Measurements from ENCODE around the gene ADAM29.

Gene ADAM29

DNA sequence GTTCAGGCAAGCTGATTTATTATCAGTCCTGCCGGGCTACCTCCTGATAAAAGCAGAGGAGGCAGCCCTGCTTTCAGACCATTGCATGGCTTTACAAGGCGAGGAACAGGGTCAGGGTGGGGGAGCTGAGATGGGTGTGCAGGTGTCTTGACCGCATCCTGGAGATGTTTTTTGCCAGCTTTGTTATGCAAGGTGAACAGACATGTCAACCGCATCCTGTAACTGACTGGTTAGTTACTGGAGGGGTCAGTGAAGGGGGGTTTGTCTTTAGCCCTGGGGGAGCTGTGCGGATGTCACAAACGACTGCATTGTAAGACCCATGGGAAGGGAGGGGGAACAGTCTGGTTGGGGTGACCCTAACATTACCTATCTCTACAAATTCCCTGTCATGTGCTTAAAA lies 10.0 kb downstream of the ADAM29 start:
- Histone ChIP-seq H3K4me3 (ENCODE audit: low read depth, low read length) (no peak overlapping the region), H3K4me1 (ENCODE audit: control insufficient read depth, insufficient read depth, low read length) (no peaks in the 10 kb centered on the region), H3K36me3 (ENCODE audit: control insufficient read depth in 2 of 2, insufficient read depth in 1 of 2, low read length in 2 of 2) (no peaks in the 10 kb centered on the region), H3K9me3 (ENCODE audit: control insufficient read depth, insufficient read depth, low read depth, low read length) (no peaks in the 10 kb centered on the region), H3K27ac (ENCODE audit: extremely low read depth, low read depth, low read length) (no peak overlapping the region)
- CTCF ChIA-PET: no interaction called here
- POLR2A ChIA-PET: no interaction called here
- TF ChIP-seq ZNF266 (tag by site-specific recombination; IDR thresholded peaks at IDR 0.05; ENCODE audit: low read depth) (no peak), ZNF184 (tag by site-specific recombination; IDR thresholded peaks at IDR 0.05) (no peak), ZNF280C (tag by site-specific recombination; IDR thresholded peaks at IDR 0.05) (no peak), ZNF433 (tag by site-specific recombination; IDR thresholded peaks at IDR 0.05; ENCODE audit: low read depth) (no peak), ZNF19 (tag by site-specific recombination; IDR thresholded peaks at IDR 0.05; ENCODE audit: low read depth) (no peak), ZNF391 (tag by site-specific recombination; IDR thresholded peaks at IDR 0.05; ENCODE audit: borderline replicate concordance, low read depth) (no peak), ZBTB20 (tag by site-specific recombination; IDR thresholded peaks at IDR 0.05) (no peak), SP2 (tag by site-specific recombination; IDR thresholded peaks at IDR 0.05) (no peak), TRIM28 (IDR thresholded peaks at IDR 0.05; ENCODE audit: borderline replicate concordance, low read length) (no peak), ZBTB8A (tag by site-specific recombination; IDR thresholded peaks at IDR 0.05) (no peak), GLI2 (tag by site-specific recombination; IDR thresholded peaks at IDR 0.05; ENCODE audit: borderline replicate concordance, low read depth) (no peak)
- TF ChIP-seq, protein P1, sequence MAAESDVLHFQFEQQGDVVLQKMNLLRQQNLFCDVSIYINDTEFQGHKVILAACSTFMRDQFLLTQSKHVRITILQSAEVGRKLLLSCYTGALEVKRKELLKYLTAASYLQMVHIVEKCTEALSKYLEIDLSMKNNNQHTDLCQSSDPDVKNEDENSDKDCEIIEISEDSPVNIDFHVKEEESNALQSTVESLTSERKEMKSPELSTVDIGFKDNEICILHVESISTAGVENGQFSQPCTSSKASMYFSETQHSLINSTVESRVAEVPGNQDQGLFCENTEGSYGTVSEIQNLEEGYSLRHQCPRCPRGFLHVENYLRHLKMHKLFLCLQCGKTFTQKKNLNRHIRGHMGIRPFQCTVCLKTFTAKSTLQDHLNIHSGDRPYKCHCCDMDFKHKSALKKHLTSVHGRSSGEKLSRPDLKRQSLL (tag by site-specific recombination; IDR thresholded peaks at IDR 0.05): no peak

DNA sequence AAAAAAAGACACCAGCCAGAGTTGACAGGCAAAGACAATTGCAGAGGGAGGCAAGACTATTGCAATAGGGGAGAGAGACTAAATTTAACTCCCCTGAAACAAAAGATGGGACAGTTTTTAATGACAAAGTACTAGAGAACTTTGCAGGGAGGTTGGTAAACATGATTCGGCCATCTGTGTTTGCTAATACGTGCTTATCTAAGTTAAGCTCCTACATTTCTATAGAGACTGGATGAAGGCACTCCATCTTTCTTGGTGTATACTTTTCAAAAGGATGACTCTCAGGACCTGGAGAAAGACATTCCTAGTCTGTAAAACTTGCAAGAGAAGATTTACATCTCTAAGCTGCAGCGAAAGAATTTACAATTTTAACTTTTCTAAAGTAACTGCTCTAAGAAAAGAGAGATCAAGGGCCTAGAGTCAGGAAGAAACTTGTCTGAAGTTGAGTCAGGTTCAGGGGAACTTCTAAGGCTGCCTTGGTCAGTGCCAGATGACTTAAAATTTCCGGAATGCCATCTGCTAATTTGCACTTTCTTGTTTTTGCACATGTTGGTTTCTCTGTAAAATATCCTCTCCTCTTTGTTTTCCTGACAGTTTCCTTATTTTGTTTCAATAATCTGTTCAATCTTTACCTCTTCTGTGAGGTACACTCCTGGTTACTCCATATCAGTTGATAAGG lies 10.6 kb downstream of the ADAM29 start:
- POLR2A ChIA-PET: no interaction called here
- no peaks in the 10 kb centered on the region for H3K4me1 ChIP-seq (ENCODE audit: control insufficient read depth, insufficient read depth, low read length)
- H3K27ac ChIP-seq (ENCODE audit: extremely low read depth, low read depth, low read length): no peak overlapping the region
- no peak overlapping the region for H3K4me3 ChIP-seq (ENCODE audit: low read depth, low read length)
- TF ChIP-seq ZNF449 (tag by site-specific recombination; IDR thresholded peaks at IDR 0.05): no peak
- TF ChIP-seq ZNF184 (tag by site-specific recombination; IDR thresholded peaks at IDR 0.05): no peak
- TF ChIP-seq ZNF10 (tag by site-specific recombination; IDR thresholded peaks at IDR 0.05): no peak
- TF ChIP-seq ZNF280D (tag by site-specific recombination; IDR thresholded peaks at IDR 0.05): no peak
- TF ChIP-seq ZNF292 (tag by site-specific recombination; IDR thresholded peaks at IDR 0.05; ENCODE audit: borderline replicate concordance, low read depth): no peak
- TF ChIP-seq ZNF341 (tag by site-specific recombination; IDR thresholded peaks at IDR 0.05; ENCODE audit: low read depth): no peak
- H3K36me3 ChIP-seq (ENCODE audit: control insufficient read depth in 2 of 2, insufficient read depth in 1 of 2, low read length in 2 of 2): no peaks in the 10 kb centered on the region
- no peaks in the 10 kb centered on the region for H3K9me3 ChIP-seq (ENCODE audit: control insufficient read depth, insufficient read depth, low read depth, low read length)
- CTCF ChIA-PET: no interaction called here
